MG63 (cell line): Measurements from ENCODE around the gene RAB6B. TPM values are rescaled to one million over a fixed set of nuclear protein-coding genes. Genes with fewer than 3 reads are reported as not detected.

ENCODE experiments used
- DNase-seq: peaks from one replicate; pipeline ENCODE4 v3.0.0-alpha.2; 2020
- H3K27me3 ChIP-seq: fragments of 250-450 bp; sonication (Bioruptor Pico); 2 replicates; pipeline ENCODE4 v1.5.1; 2020; ENCODE audit warnings: mild to moderate bottlenecking, moderate library complexity
- H3K36me3 ChIP-seq: fragments of 250-450 bp; sonication (Bioruptor Pico); 2 replicates; pipeline ENCODE4 v1.5.1; 2020; ENCODE audit warnings: mild to moderate bottlenecking, moderate library complexity
- H3K4me3 ChIP-seq: fragments of 250-450 bp; sonication (Bioruptor Pico); 2 replicates; pipeline ENCODE4 v1.5.1; 2020; ENCODE audit warnings: mild to moderate bottlenecking, moderate library complexity
- H3K9me3 ChIP-seq: fragments of 250-450 bp; sonication (Bioruptor Pico); 2 replicates; pipeline ENCODE4 v1.5.1; 2020; ENCODE audit warnings: mild to moderate bottlenecking, moderate library complexity
- total RNA-seq: library from RNA; depleted of rRNA; stranded (reverse); fragments of >200 nt; shearing (Covaris generic); gene quantifications from 2 replicates; pipeline ENCODE4 v1.2.3, GENCODE V29; 2014; ENCODE audit warnings: low replicate concordance

Gene RAB6B
- total RNA-seq, 1 experiment from 2014 or later, result 4.0 TPM

GRCh38 chr3:133840055-133840737 lies 55.5 kb downstream of the RAB6B start:
- no peak for DNase-seq
- Histone ChIP-seq H3K27me3 (no peaks in the 10 kb centered on the region), H3K9me3 (no peaks in the 10 kb centered on the region), H3K4me3 (no peak overlapping the region), H3K36me3 (no peaks in the 10 kb centered on the region)

GRCh38 chr3:133838916-133839800 lies 56.5 kb downstream of the RAB6B start:
- Histone ChIP-seq H3K36me3 (no peaks in the 10 kb centered on the region), H3K4me3 (no peak overlapping the region), H3K9me3 (no peaks in the 10 kb centered on the region), H3K27me3 (no peaks in the 10 kb centered on the region)
- no peak for DNase-seq

DNA sequence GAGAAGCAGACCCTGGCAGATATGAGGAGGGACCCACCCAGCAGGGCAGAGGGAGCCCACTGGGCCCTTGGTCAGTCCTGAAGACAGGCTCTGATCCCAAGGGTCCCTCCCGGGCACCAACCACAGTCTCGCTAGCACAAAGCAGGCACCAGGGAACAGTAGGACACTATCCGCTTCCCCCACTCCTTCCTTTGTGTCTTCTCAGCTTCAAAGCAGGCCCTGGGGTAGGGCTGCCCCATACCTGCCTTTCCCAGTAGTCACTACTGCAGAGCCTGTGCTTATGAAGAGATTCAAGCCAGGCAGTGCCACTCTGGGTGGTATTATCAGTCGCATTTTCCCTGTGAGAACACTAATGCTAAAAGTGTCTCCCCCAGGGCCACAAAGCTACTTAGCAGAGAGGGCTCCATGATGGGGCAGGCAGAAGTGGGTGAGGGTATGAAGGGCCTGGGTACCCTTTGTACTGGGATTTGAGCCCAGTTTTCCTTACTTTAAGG lies 57.3 kb downstream of the RAB6B start:
- no peak for DNase-seq
- H3K4me3 ChIP-seq, result no peak overlapping the region

DNA sequence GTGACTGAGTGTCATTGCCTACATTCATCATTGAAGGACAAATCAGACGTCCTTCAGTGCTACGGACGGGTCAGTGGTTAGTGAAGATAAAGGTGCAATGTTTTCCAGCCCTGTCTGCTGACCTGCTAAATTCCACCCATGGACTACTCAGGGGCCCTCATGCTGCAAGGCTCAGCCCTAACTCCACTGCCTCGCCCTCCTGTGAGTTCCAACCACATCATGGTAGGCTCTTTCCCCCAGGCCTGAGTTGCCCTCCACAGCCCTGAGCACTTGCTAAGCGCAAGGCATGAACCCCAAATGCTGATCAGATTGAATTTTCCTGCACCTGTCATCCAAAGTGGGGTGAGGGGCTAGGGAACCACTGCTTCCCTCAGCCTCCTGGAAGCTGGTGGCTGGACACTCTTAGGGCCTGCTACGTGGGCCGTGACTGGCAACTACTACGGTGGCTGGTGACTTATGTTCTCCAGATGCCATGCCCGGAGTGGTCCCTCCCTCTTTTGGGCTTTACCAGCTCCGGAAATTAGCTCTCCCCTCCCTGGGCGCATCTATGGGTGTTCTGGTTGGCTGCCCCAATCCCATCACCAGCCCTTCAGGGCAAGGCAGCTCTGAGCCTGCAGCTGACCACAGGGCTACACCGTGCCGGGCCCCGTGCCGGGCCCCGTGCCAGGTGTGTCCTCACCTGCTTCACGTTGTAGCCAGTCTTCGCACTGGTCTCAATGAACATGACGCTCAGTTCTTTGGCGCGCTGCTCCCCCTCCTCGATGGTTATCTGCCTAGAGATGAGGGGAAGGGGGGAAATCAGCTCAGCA lies 58.0 kb downstream of the RAB6B start:
- Histone ChIP-seq H3K4me3 (no peak overlapping the region), H3K36me3 (no peaks in the 10 kb centered on the region), H3K27me3 (no peaks in the 10 kb centered on the region), H3K9me3 (no peaks in the 10 kb centered on the region)
- DNase-seq, result no peak

More for the DNA sequence above, 57.3 kb downstream of the RAB6B start:
- no peaks in the 10 kb centered on the region for H3K36me3 ChIP-seq
- H3K9me3 ChIP-seq, result no peaks in the 10 kb centered on the region
- no peaks in the 10 kb centered on the region for H3K27me3 ChIP-seq

DNA sequence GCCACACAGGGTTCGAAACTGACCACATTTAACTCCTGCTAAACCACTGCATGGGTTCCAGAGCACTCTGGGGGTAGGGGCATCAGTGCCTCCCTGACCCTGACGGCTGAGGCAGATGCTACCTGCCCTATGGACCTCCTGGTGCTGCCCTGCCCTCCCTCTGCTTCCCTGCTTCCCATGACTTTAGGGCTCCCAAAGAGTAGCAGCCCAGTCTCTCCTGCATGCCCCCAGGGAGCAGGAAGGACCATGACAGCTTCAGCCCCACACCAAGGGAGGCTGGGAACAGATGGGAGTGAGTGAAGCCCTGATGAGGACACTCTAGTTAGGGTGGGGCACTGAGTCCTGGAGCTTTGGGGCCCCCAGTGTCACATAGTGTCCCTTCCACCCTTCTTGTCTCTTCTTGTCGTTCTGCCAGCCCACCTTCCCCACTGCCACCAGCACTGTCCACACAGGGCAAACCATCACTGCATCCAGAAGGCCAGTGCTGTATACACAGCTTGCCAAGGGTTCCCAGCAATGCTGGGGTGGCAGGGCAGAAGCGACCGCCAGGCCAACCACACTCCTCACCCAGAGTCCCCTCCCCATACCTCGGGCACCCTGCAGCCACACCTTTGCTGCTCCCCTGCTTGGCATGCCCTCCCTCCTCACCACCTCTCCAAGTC lies 59.1 kb downstream of the RAB6B start:
- DNase-seq, result no peak
- Histone ChIP-seq H3K36me3 (no peaks in the 10 kb centered on the region), H3K4me3 (no peak overlapping the region), H3K9me3 (no peaks in the 10 kb centered on the region), H3K27me3 (no peaks in the 10 kb centered on the region)

DNA sequence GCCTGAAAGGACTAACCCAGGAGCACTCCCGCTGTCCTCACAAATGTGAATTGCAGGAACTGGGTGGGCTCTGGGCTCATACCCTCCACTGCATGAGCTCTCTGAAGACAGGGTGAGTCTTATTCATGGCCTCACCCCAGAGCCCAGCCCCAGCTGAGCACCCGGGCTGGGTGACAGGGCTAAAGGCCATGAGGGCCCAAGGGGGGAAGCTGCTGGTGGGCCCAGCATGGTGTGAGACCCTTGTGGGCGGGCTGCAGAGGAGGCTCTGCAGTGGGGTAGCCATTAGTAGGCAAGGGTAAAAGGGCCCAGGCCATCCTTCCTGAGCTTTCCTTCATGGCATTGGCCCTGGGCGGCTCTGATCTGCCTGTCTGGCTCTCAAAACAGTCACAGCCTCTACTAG lies 59.7 kb downstream of the RAB6B start:
- DNase-seq, result no peak
- no peaks in the 10 kb centered on the region for H3K27me3 ChIP-seq
- no peak overlapping the region for H3K4me3 ChIP-seq
- no peaks in the 10 kb centered on the region for H3K9me3 ChIP-seq
- H3K36me3 ChIP-seq, result no peaks in the 10 kb centered on the region

DNA sequence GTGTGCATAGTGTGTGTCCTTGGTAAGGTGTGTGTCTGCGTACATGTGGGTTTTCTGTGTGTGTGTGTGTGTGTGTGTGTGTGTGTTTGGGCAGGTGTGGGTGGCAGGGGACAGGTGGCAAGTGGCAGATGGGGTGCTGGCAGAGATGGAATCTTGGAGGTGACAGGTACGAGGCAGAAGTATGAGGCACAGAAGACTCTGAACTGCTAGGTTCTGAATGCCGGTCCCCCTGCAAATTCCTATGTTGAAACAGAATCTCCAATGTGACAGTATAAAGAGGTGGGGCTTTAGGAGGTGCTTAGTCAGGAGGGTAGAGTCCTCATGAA lies 60.3 kb downstream of the RAB6B start:
- no peak for DNase-seq
- Histone ChIP-seq H3K9me3 (no peaks in the 10 kb centered on the region), H3K36me3 (no peaks in the 10 kb centered on the region), H3K4me3 (no peak overlapping the region), H3K27me3 (no peaks in the 10 kb centered on the region)

GRCh38 chr3:133834621-133835417 lies 60.9 kb downstream of the RAB6B start:
- no peak overlapping the region for H3K4me3 ChIP-seq
- H3K36me3 ChIP-seq, result no peaks in the 10 kb centered on the region
- H3K9me3 ChIP-seq, result no peaks in the 10 kb centered on the region
- no peak for DNase-seq
- no peaks in the 10 kb centered on the region for H3K27me3 ChIP-seq

DNA sequence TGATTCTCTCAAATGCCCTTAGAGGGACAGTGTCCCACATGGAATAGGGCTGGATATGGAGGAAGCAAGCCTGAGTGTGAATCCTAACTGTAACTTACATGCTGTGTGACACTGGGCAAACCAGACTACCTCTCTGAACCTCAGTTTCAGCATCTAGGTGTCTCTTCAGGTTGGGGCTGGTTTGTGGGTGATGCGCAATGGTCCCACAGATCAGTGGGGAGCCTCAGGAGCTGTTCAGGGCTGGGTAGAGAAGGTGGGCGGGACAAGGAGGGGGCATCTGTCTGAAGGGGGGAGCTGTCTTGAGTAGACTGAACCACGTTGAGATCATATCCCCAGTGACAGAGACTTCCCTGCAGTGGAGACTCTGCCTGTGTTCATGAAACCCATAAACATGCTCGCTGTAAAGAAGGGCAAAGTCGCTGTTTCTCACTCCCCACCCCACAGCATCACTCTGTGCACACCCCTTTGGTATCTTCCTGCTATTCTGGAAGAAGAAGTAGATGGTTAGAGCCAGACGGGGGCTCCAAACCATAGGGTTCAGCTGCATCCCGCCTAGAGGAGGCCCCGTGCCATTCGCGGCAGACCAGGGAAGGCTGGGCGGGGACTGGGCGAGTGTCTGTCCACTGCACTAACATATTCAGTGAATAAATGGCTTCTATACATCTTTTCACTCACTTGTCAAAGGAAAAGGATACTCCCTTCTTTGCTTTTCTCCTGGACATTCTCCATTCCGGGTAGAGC lies 61.6 kb downstream of the RAB6B start:
- Histone ChIP-seq H3K4me3 (no peak overlapping the region), H3K36me3 (no peaks in the 10 kb centered on the region), H3K9me3 (no peaks in the 10 kb centered on the region), H3K27me3 (no peaks in the 10 kb centered on the region)
- no peak for DNase-seq

GRCh38 chr3:133833267-133833666 lies 62.4 kb downstream of the RAB6B start:
- Histone ChIP-seq H3K4me3 (no peak overlapping the region), H3K27me3 (no peaks in the 10 kb centered on the region), H3K36me3 (no peaks in the 10 kb centered on the region), H3K9me3 (no peaks in the 10 kb centered on the region)
- DNase-seq, result no peak

DNA sequence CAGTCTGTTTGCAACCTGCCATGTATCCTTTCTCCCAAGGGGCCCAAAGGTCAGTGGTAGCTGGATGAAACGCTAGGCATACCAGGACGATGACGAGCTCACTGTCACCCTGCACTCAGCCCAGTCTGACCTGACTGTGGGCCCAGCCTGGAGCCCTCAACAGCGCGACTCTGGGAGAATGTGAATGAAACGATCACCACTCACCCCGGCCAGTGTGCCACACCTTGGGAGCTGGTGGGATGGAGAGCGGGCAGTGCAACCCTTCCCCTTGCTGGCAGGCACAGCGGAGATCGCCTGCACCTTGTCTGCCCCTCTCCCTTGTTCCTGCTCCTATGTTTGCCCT lies 62.9 kb downstream of the RAB6B start:
- Histone ChIP-seq H3K27me3 (no peaks in the 10 kb centered on the region), H3K9me3 (no peaks in the 10 kb centered on the region), H3K36me3 (no peaks in the 10 kb centered on the region), H3K4me3 (no peak overlapping the region)
- no peak for DNase-seq

DNA sequence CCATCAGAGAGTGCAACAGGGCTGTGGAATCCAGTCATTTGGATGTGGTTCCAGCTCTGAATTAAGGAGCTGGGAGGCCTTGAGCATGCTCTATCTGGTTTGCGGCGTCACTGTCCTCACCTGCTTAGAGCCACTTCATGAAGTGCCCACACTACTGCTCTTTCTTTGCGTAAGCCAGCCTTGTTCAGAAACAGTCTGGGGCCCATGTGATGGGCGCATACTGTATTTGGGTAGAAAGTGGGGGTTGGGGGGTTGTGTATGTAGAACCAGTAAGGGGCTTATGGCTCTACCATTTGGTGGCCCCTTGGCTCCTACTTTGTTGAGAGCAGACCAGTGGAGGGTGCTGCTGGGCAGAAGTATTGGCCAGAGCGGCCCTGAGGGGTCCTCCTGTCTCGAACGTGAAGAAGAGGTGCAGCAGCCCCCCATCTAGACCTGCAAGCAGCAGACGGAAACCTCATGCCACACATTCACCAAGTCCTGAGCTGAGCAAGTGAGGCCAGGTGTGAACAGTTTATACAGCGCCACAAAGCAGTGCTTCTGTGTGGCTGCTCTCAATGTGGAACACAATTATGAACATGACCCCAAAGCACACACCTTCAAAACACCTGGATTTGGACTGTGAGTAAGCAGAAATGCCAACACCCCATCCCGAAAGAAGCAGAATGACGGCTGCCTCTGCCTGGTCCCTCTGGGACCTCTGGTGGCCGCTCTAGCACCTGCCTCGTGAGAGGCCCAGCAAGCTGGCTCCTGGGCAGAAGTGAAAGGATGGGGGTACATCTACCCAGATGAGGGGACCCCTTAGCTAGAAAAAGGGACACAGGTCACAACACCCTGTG lies 63.5 kb downstream of the RAB6B start:
- no peaks in the 10 kb centered on the region for H3K9me3 ChIP-seq
- H3K36me3 ChIP-seq, result no peaks in the 10 kb centered on the region
- DNase-seq, result no peak
- no peak overlapping the region for H3K4me3 ChIP-seq
- no peaks in the 10 kb centered on the region for H3K27me3 ChIP-seq

DNA sequence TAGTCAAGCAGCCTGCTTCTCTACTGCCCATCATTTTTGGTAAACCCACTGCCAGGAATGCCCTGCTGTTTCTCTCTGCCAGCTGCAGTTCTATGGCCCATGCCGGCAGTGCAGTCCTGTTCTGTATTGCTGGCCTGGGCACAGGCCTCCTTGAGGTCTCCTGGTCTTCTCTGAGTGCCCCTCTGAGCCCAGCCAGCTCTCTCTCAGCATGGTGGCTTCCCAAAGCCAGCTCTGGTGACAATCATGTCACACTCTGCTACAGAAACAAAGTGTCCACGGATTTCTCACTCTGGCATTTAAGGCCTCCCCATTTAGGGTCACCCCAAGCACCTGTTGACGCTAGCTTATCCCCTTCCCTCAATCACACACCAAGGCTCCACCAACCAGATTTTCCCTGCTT lies 65.6 kb downstream of the RAB6B start:
- DNase-seq, result no peak
- peaks cover 4% of the 10 kb centered on the region for H3K36me3 ChIP-seq
- no peaks in the 10 kb centered on the region for H3K9me3 ChIP-seq
- no peaks in the 10 kb centered on the region for H3K27me3 ChIP-seq
- no peak overlapping the region for H3K4me3 ChIP-seq

DNA sequence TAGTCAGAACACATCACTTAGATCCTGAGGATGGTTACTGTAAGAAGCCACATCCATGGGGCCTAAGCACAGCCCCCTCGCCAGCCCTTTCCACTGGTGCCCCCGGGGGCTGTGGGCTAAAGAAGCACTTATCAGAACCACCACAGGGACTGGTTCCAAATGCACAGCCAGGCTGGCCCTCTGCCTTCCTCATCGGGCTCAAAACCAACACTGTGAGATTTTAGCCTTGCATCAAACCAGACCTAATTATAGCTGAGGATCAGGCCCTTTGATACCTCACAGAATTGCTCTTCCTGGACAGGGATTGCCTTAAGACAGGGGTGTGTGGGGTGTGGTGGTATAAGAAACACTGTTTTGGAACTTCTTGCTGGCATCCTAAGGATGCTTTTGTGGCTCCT lies 66.4 kb downstream of the RAB6B start:
- H3K27me3 ChIP-seq, result no peaks in the 10 kb centered on the region
- H3K4me3 ChIP-seq, result no peak overlapping the region
- peaks cover 10% of the 10 kb centered on the region for H3K36me3 ChIP-seq
- DNase-seq, result no peak
- H3K9me3 ChIP-seq, result no peaks in the 10 kb centered on the region
